ENCODE results near the gene EIF2B5.
"Not testable (repeated sequence)": the region's sequence is repeated elsewhere in the genome, so short reads cannot be mapped to it uniquely, and the experiment has no call there.

EIF2B5 gene

GRCh38 chr3:184145751-184146270 lies 10.7 kb downstream of the EIF2B5 start:
- DNase-seq: no peak

- no peak for DNase-seq
Measured at GRCh38 chr3:184148076-184148475, 12.9 kb downstream of the EIF2B5 start.

- DNase-seq: no peak
Measured at GRCh38 chr3:184149123-184149522, 14.0 kb downstream of the EIF2B5 start.

GRCh38 chr3:184149770-184150169 lies 14.6 kb downstream of the EIF2B5 start:
- DNase-seq: not testable (repeated sequence)

GRCh38 chr3:184154885-184155643 lies 19.9 kb downstream of the EIF2B5 start, which contains the start of gene DVL3:
TSS of gene DVL3 (plus strand) at chr3:184155377. CDS start at chr3:184155636, 259 bp downstream.
- DNase-seq: peak in 48 of 56 donors; percentile 19 to 79 (median 53)

GRCh38 chr3:184155644-184156521 lies 20.7 kb downstream of the EIF2B5 start:
- peak in 23 of 56 donors; percentile 35 to 68 (median 45) for DNase-seq

GRCh38 chr3:184156522-184156955 lies 21.4 kb downstream of the EIF2B5 start:
- peak in 45 of 56 donors; percentile 9 to 74 (median 42) for DNase-seq

GRCh38 chr3:184157206-184157605 lies 22.0 kb downstream of the EIF2B5 start:
- no peak for DNase-seq

- no peak for DNase-seq
Measured at GRCh38 chr3:184158404-184158803, 23.2 kb downstream of the EIF2B5 start.

GRCh38 chr3:184160456-184160855 lies 25.3 kb downstream of the EIF2B5 start:
- no peak for DNase-seq

GRCh38 chr3:184162571-184163070 lies 27.5 kb downstream of the EIF2B5 start:
- not testable (repeated sequence) for DNase-seq

GRCh38 chr3:184164648-184165330 lies 29.6 kb downstream of the EIF2B5 start:
- no peak for DNase-seq

GRCh38 chr3:184165543-184165942 lies 30.4 kb downstream of the EIF2B5 start:
- DNase-seq: no peak

- DNase-seq: no peak
Measured at GRCh38 chr3:184166671-184167070, 31.5 kb downstream of the EIF2B5 start.

- no peak for DNase-seq
Measured at GRCh38 chr3:184167786-184168185, 32.6 kb downstream of the EIF2B5 start.

GRCh38 chr3:184168363-184169120 lies 33.4 kb downstream of the EIF2B5 start:
- DNase-seq: peak in 5 of 56 donors; percentile 10 to 22 (median 12)

GRCh38 chr3:184169896-184170875 lies 35.0 kb downstream of the EIF2B5 start:
- DNase-seq: no peak

- peak in 1 of 56 donors; percentile 20 for DNase-seq
Measured at GRCh38 chr3:184171562-184171961, 36.4 kb downstream of the EIF2B5 start.

Measured in nucleus accumbens (tissue), 56 donors.